OCI-LY1 (cell line): ENCODE results near the gene RAD51AP1.

Experiments used
- EZH2 ChIP-seq: fragments of 200-600 bp; sonication (generic), shearing (Covaris generic); IDR thresholded peaks from 2 replicates; pipeline ENCODE4 v1.8.0; 2017; ENCODE audit warnings: borderline replicate concordance, mixed run types, mild to moderate bottlenecking, antibody characterized with exemption, low read length, moderate library complexity, mixed read lengths
- TF ChIP-seq, protein P1 (sequence below): fragments of 200-600 bp; sonication (generic), shearing (Covaris generic); IDR thresholded peaks from 2 replicates; pipeline ENCODE4 v1.5.1; 2017; ENCODE audit warnings: mild to moderate bottlenecking, antibody characterized with exemption, low read length, moderate library complexity, mixed read lengths

DNA sequence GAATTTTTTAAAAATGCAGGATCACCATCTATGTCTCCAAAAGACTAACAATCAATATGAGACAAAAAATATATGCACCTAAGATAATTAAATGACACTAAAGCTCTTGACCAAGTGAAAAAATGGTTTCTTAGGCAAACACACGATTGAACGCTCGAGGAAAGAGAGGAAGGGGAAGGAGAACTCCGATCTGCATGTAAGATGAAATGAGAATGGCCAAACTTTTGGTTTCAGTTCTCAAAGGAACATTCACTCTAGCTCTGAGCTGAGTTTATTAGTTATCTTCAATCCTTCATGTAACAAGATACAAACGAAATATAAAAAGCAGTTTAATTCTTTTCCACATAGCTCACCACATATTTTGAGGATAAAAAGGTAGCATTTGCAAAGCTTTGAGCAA lies 26.1 kb downstream of the RAD51AP1 start:
- TF ChIP-seq, protein P1, sequence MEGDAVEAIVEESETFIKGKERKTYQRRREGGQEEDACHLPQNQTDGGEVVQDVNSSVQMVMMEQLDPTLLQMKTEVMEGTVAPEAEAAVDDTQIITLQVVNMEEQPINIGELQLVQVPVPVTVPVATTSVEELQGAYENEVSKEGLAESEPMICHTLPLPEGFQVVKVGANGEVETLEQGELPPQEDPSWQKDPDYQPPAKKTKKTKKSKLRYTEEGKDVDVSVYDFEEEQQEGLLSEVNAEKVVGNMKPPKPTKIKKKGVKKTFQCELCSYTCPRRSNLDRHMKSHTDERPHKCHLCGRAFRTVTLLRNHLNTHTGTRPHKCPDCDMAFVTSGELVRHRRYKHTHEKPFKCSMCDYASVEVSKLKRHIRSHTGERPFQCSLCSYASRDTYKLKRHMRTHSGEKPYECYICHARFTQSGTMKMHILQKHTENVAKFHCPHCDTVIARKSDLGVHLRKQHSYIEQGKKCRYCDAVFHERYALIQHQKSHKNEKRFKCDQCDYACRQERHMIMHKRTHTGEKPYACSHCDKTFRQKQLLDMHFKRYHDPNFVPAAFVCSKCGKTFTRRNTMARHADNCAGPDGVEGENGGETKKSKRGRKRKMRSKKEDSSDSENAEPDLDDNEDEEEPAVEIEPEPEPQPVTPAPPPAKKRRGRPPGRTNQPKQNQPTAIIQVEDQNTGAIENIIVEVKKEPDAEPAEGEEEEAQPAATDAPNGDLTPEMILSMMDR = no peak
- TF ChIP-seq EZH2 = no peak
